Suppressor macrophage treated with lipopolysaccharide for 1 hour (primary cell): ENCODE results near the gene PIAS2.
"Not testable (repeated sequence)": the region's sequence is repeated elsewhere in the genome, so short reads cannot be mapped to it uniquely, and the experiment has no call there.

Source experiments
- DNase-seq, 3 donors: peaks; one replicate each; pipeline ENCODE4 v3.0.0-alpha.2; 2020 to 2022

PIAS2 gene

GRCh38 chr18:46830633-46831032 lies 86.7 kb downstream of the PIAS2 start:
- no peak for DNase-seq

GRCh38 chr18:46829947-46830346 lies 87.4 kb downstream of the PIAS2 start:
- no peak for DNase-seq

DNA sequence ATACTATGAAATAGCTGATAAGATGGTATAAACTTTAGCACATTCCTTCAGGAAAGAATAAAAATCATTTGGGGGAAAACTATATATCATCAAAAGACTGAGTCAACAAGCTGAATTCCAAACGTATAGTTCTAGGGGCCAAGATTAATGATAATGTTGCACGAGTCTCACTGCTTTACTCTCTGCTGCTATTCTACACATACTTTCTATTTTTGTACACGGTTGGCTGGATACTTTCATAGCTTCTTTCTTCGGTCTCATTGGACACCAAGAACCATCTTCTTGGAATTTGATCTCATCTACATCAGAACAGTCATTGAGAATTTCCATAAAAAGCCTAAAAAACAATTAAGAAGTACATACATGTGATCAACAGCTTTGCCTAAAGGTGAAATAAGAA lies 87.8 kb downstream of the PIAS2 start:
- DNase-seq = no peak

DNA sequence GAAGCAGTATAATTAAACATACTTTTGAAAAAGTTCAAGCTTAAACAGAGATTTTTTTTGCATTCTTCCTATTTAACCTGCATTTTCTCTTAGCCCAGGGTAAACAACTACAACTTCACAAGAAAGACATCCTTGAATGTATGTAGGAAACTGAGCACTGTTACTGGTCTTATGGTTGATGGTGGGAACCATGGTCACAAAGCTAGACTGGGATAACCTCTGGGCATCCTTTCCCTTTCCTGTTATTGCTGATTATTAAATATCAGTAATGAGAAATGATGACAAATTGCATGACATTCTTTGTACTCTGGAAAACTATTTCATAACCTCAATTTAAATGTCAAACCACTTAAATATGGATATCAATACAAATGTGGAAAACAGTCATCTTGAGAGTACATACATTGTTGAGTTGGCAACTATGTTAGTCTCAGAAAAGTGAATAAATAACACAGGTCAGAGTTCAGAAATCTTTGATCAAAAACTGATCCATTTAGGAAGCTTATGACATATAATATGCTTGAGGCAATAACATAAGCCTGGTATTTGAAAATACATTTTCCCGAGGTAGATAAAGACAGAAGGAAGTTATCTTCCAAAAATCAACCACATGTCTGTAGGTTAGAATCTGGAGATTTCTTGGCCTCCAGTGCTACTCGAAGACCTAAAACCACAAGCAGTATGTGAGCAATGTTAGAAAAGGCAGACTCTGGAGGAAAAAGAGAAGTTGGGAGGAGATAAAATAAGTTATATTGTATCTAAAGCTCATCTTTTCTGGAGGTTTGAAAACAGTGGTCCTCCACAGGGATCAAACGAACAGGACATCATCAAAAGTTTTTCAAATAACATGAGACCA lies 95.2 kb downstream of the PIAS2 start:
- DNase-seq = no peak

DNA sequence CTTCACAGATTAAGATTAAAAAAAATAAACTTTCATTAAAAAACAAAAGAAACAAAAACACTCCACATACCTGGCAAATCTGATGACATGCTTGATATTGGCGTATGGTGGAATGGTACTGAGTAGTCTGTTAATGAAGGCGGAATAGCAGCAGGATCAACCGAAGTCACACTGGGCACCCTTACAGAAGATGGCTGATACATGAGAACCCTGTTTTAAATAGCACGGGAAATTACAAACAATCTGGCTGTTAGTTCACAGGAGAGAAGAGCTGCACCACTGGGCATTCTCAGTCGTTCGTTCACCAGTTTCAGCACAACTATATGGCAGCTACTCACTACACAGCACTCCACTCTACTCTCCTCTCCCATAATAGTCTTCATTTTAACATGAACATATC lies 96.4 kb downstream of the PIAS2 start:
- DNase-seq = no peak

- DNase-seq = no peak
These were observed 101.6 kb downstream of the PIAS2 start for GRCh38 chr18:46815661-46816060.

DNA sequence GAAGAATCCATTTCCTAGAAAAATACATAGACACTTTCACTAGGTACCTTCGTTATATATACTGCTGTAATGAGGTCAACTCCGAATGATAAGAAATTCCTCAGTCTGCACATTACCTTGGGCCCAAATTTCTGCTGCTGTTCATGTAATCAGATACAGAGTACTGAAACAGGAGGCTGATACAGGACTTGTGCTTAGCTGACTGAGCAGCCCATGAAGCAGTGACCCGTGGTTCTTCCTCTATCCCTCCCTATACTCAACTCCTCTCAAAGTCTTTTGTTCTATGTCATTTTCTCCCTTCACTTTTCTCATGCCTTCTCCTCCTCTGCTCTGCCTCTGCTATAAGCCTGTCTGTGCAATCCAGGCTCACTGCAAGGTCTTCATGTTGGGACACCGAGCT lies 102.9 kb downstream of the PIAS2 start:
- peak in 1 of 3 donors; percentile 5 for DNase-seq

GRCh38 chr18:46812311-46812710 lies 105.0 kb downstream of the PIAS2 start:
- DNase-seq = peak in 1 of 3 donors; percentile 4

DNA sequence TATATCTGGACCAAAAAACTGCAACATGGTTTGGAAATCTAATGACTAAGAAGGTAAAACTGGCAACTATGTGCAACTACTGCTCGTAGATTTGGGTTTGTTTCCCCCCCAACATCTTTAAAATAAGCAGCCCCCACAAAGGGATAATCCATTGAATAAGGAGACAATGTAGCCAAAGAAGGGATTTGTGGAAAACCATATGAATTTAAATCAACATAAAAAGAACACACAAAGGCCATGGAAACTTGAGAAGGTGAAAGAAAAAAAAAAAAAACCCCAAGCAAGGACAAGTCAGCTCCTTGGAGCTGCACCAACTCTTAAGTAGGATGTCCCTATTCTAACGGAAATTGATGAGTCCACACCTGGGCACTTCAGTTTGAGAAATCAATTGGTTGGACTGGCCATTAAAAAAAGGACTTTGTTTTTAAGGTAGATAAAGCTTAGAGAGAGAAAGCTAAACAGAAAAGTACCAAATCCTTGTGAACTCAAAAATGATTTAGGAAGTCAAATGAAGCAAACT lies 106.8 kb downstream of the PIAS2 start:
- DNase-seq = no peak

- DNase-seq = no peak
These were observed 108.2 kb downstream of the PIAS2 start for GRCh38 chr18:46809145-46809544.

DNA sequence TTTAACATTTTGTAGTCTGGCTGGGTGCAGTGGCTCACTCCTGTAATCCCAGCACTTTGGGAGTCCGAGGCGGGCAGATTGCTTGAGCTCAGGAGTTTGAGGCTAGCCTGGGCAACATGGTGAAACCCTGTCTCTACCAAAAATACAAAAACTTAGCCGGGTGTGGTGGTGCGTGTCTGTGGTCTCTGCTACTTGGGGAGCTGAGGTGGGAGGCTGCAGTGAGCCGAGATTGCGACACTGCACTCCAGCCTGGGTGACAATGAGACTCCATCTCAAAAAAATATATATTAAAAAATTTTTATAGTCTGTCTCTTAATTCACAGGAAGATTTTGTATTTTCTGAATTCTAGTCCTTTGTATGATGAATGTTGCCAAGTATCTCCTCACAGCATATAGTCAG lies 121.4 kb downstream of the PIAS2 start:
- DNase-seq = not testable (repeated sequence)

DNA sequence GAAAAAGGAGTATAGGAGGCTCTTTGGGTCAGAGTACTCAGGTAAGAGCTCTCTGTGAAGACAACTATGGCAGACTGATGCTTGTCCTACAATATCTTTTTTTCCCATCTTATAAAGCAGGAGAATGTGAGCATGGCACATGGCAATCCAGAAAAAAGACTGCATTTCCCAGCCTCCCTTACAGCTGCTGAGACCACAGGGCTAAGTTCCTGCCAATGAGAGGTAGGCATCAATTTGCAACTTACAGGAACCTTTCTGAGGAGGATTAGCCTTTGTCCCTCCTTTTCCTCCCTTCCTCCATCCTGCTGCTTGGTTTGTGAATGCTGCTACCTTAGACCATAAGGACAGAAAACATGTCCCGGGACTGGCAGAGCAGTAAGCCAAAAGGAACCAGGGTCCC lies 122.7 kb downstream of the PIAS2 start:
- DNase-seq = no peak

- DNase-seq = no peak
These were observed 123.7 kb downstream of the PIAS2 start for GRCh38 chr18:46793565-46793964.

DNA sequence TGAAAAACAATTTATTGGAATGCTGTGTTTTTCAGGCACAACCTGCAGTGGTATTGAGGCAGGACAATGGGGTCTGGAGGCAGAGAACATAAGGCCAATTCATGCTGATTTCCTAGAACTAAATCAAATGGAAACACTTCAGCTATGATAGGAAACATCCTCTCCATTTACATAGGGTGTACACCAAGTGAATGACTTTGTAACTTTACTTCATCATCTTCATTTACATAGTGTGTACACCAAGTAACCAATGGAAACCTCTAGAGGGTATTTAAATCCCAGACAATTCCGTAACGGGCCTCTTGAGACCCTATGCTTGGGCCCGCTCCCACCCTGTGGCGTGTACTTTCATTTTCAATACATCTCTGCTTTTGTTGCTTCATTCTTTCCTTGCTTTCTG lies 128.2 kb downstream of the PIAS2 start:
- no peak for DNase-seq

DNA sequence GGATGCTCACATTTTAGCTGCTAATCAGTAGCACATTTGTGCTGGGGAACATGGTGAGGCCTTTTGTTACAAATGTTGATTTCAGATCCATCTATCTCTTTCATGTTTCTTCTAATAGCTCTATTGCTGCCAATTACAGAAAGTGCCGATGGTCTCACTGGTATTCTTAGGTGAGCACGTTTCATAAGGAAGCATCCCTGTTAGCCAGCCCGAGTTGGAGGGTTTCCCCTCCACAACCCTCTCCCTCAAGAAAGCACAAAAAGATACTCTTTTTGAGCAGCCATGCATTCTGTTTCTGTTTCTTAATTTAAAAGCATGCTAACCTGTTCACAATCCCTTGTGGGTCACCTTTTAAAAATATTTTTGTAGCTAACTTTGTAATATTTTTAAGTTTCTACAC lies 129.6 kb downstream of the PIAS2 start:
- no peak for DNase-seq

GRCh38 chr18:46772357-46772756 lies 144.9 kb downstream of the PIAS2 start:
- peak in 1 of 3 donors; percentile 27 for DNase-seq

DNA sequence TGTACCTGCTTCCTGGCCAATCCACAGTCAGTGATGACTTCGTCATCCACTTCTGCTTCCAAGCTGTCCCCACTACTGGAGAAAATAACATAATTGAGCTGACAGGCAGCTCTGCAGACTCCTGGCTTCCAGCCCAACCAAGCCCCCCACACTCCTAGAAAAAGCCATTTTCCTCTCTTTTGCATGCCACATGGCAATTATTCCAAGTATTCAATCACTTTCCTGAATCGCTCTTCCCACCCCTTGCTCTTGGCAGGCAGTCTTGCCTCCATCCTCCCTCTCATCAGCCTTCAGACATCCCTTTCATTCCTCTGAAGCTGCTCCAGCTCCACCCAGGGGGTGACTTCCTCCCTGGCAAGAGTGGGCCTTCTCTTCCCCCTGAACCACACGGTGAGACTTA lies 146.2 kb downstream of the PIAS2 start:
- no peak for DNase-seq

GRCh38 chr18:46770708-46771107 lies 146.6 kb downstream of the PIAS2 start:
- no peak for DNase-seq

- no peak for DNase-seq
These were observed 149.0 kb downstream of the PIAS2 start for GRCh38 chr18:46768166-46768921.

GRCh38 chr18:46767217-46767616 lies 150.1 kb downstream of the PIAS2 start:
- DNase-seq = no peak

DNA sequence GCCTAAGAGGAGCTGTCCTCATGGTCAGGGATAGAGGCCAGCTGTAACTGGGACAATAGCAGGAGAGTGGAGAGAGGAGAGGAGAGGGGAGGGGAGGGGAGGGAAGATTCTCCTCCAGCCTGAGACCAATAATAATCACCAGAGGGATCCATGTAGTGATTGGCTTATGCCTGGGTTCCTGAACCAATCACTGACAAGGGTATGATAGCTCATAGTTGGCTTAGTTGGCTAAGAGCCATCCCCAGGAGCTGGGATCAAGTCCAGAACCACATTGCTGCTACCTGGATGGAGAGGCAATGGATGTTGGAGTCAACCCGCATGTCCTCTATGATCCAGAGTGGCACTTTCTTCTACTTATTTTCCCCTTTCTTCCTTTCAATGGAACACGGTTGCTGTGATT lies 152.7 kb downstream of the PIAS2 start:
- DNase-seq = no peak

DNA sequence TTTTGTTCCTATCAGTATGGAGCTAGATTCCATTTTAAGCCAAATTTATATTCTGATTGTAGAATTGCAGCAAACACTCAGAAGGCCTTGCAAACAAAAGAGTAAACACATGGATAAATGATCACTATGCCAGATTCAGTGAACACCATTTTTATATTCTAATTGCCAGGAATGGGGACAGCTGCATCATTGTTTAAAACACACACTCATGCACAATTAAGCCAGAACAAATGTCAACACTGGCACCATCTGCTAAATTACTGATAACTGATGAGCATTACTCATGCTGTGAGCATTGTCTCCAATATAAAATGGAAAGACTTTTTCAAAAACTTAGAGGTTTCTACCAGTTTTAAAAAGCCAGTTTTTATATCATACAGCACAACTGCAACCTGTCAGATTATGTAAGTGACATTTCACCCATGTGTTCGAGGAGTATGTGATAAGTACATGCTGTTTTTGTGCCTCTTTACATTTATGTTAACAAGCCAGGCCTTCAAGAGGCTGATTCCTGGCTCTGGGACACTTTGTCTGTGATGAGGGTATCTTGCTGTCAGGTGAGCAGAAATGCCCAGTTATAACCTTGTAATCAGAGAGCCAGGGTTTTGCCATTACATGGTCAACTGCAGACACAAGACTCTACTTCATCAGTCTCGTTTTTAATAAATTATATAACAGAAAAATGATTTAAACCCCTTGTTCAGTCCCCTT lies 156.1 kb downstream of the PIAS2 start:
- no peak for DNase-seq

DNA sequence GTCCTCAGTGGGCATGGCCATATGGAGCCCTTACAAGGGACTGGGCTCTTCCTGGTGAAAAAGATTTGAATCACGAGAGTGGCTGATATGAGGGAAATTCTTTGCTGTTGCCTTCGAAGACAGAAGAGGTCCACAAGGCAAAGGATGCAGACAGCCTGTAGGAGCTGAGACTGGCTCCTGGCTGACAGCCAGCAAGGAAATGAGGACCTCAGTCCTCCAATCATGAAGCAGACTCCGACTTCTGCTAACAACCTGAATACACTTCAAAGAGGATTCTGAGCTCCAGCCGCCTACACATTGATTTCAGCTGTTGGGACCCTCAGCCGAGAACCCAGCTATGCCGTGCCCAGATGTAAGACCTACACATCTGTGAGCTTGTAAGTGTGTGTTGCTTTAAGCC lies 157.4 kb downstream of the PIAS2 start:
- no peak for DNase-seq
